ENCODE measurements around the gene NME4. TPM values are rescaled to one million over a fixed set of nuclear protein-coding genes. Genes with fewer than 3 reads are reported as not detected.

Gene NME4
- polyA plus RNA-seq, 4 donors: 13.0 to 77.2 (median 34.9) TPM

- Histone ChIP-seq H3K27me3 (ENCODE audit: control insufficient read depth in 3 of 3, insufficient read depth in 3 of 3, low read length in 3 of 3) (no peaks in the 10 kb centered on the region), H3K27ac (ENCODE audit: low read depth in 1 of 3, low read length in 2 of 3) (no peak overlapping the region), H3K9me3 (ENCODE audit: control insufficient read depth in 2 of 2, insufficient read depth in 1 of 2, low read depth in 1 of 2, low read length in 1 of 2) (no peaks in the 10 kb centered on the region), H3K4me3 (ENCODE audit: low read depth in 1 of 3, low read length in 3 of 3) (no peak overlapping the region), H3K4me1 (ENCODE audit: control insufficient read depth in 3 of 3, insufficient read depth in 2 of 3, low read depth in 1 of 3, low read length in 2 of 3) (peaks cover 0 to 14% (median 0%) of the 10 kb centered on the region in 3 donors), H3K36me3 (ENCODE audit: control insufficient read depth in 3 of 3, insufficient read depth in 2 of 3, low read depth in 1 of 3, low read length in 3 of 3) (peaks cover 12 to 90% (median 27%) of the 10 kb centered on the region in 3 donors)
- 88 to 92% (median 89%) methylated on average over 30 to 31 of the region's 31 CpGs for WGBS, 3 donors
- FAIRE-seq (no peak), DNase-seq (no peak)
Observed at GRCh38 chr16:371515-372301, 25.3 kb upstream of the NME4 start.

DNA sequence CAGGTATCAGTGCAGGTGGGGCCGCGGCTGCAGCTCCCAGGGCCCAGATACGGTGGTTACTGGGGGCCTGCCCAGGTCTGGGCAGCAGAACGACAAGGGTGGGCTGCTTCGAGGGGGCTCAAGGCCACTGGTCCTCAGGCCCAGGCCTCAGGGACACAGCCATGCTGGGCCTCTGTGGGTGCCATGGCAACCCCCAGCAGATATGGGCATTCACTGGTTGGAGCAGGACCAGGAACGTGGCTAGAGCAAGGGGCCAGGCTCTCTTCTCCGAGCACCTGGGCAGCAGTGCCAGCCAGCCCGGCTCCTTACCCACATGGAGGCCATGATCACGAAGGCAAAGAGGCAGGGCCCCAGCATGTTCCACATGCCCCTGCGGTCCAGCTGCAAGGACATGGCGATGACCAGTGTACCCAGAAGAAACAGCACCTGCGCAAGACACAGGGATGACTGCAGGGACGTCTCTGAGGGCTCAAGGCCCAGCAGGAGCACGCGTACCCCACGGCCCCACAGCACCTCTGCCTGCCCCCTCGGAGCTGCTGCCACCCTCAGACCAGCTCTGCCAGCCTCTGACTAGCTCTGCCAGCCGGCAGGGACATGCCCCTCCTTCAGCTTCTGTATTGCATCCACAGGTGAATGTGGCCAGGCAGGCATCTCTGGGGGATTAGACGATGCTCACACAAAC, 24.6 kb upstream of the NME4 start:
- Histone ChIP-seq H3K4me1 (ENCODE audit: control insufficient read depth in 3 of 3, insufficient read depth in 2 of 3, low read depth in 1 of 3, low read length in 2 of 3) (peaks cover 0 to 14% (median 0%) of the 10 kb centered on the region in 3 donors), H3K36me3 (ENCODE audit: control insufficient read depth in 3 of 3, insufficient read depth in 2 of 3, low read depth in 1 of 3, low read length in 3 of 3) (peaks cover 15 to 90% (median 28%) of the 10 kb centered on the region in 3 donors), H3K27ac (ENCODE audit: low read depth in 1 of 3, low read length in 2 of 3) (no peak overlapping the region), H3K27me3 (ENCODE audit: control insufficient read depth in 3 of 3, insufficient read depth in 3 of 3, low read length in 3 of 3) (no peaks in the 10 kb centered on the region), H3K9me3 (ENCODE audit: control insufficient read depth in 2 of 2, insufficient read depth in 1 of 2, low read depth in 1 of 2, low read length in 1 of 2) (no peaks in the 10 kb centered on the region), H3K4me3 (ENCODE audit: low read depth in 1 of 3, low read length in 3 of 3) (no peak overlapping the region)
- DNase-seq: no peak
- 90 to 94% (median 92%) methylated on average over 19 of the region's 19 CpGs for WGBS, 3 donors
- FAIRE-seq: no peak

- H3K27ac ChIP-seq (ENCODE audit: low read depth in 1 of 3, low read length in 2 of 3): no peak overlapping the region
- H3K27me3 ChIP-seq (ENCODE audit: control insufficient read depth in 3 of 3, insufficient read depth in 3 of 3, low read length in 3 of 3): no peaks in the 10 kb centered on the region
- peaks cover 16 to 88% (median 23%) of the 10 kb centered on the region in 3 donors for H3K36me3 ChIP-seq (ENCODE audit: control insufficient read depth in 3 of 3, insufficient read depth in 2 of 3, low read depth in 1 of 3, low read length in 3 of 3)
- FAIRE-seq: no peak
- H3K4me1 ChIP-seq (ENCODE audit: control insufficient read depth in 3 of 3, insufficient read depth in 2 of 3, low read depth in 1 of 3, low read length in 2 of 3): peaks cover 0 to 14% (median 0%) of the 10 kb centered on the region in 3 donors
- WGBS, 3 donors: 82 to 96% (median 87%) methylated on average over 5 of the region's 5 CpGs
- H3K9me3 ChIP-seq (ENCODE audit: control insufficient read depth in 2 of 2, insufficient read depth in 1 of 2, low read depth in 1 of 2, low read length in 1 of 2): no peaks in the 10 kb centered on the region
- no peak overlapping the region for H3K4me3 ChIP-seq (ENCODE audit: low read depth in 1 of 3, low read length in 3 of 3)
- DNase-seq: no peak
Observed at GRCh38 chr16:373020-373598, 23.9 kb upstream of the NME4 start.

DNA sequence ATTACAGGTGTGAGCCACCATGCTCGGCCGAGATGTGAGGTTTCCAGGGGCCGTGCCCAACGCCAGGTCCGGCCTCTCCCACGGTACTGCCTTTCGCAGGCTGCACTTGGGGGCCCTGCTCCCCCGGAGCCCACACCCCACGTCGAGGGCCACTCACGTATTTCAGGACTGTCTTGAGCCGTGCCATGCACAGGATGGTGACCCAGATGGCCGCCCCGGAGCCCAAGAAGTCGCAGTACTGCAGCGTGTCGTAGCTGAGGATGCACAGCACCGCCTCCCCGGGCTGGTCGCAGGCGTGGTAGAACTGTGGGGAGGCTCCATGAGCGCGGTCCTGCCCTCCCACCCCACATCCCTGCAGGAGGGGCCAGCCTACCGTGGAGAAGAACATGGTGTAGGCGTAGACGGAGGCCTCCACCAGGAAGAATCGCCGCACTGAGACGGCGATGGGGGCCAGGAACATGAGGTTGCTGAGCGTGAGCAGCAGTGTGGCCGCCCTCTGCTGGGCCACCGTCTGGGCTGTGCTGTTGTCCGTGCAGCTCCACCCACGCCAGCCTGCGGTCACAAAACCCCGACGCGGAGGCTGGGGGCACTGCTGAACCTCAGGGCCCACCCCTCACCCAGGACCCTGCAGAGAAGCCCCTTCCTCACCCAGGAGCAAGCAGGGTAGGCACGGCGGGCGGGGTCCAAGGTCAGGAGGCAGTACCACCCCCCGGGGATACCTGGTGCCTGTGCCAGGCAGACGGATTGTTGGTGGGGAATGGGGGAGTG, 23.0 kb upstream of the NME4 start:
- DNase-seq (no peak), FAIRE-seq (no peak)
- H3K4me3 ChIP-seq (ENCODE audit: low read depth in 1 of 3, low read length in 3 of 3): no peak overlapping the region
- H3K27ac ChIP-seq (ENCODE audit: low read depth in 1 of 3, low read length in 2 of 3): no peak overlapping the region
- H3K27me3 ChIP-seq (ENCODE audit: control insufficient read depth in 3 of 3, insufficient read depth in 3 of 3, low read length in 3 of 3): no peaks in the 10 kb centered on the region
- 91 to 94% (median 92%) methylated on average over 41 to 44 of the region's 44 CpGs for WGBS, 3 donors
- H3K9me3 ChIP-seq (ENCODE audit: control insufficient read depth in 2 of 2, insufficient read depth in 1 of 2, low read depth in 1 of 2, low read length in 1 of 2): no peaks in the 10 kb centered on the region
- H3K4me1 ChIP-seq (ENCODE audit: control insufficient read depth in 3 of 3, insufficient read depth in 2 of 3, low read depth in 1 of 3, low read length in 2 of 3): peaks cover 0 to 19% (median 0%) of the 10 kb centered on the region in 3 donors
- H3K36me3 ChIP-seq (ENCODE audit: control insufficient read depth in 3 of 3, insufficient read depth in 2 of 3, low read depth in 1 of 3, low read length in 3 of 3): peaks cover 12 to 81% (median 23%) of the 10 kb centered on the region in 3 donors

DNA sequence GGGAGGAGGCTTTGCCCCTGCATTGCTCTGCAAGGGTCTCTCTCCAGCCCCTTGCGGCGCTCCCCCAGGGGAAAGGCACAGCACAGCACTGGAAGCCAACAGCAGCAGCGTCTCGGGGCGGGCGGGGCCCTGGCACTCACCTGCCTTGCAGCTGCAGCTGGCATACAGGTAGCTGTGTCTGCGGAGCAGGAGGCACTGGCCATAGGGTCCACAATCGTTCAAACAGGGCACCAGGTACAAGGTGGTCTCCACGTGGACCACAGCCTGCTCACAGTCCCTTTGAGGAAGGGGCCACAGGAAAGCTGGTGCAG, 22.4 kb upstream of the NME4 start:
- Histone ChIP-seq H3K9me3 (ENCODE audit: control insufficient read depth in 2 of 2, insufficient read depth in 1 of 2, low read depth in 1 of 2, low read length in 1 of 2) (no peaks in the 10 kb centered on the region), H3K27ac (ENCODE audit: low read depth in 1 of 3, low read length in 2 of 3) (no peak overlapping the region), H3K4me3 (ENCODE audit: low read depth in 1 of 3, low read length in 3 of 3) (no peak overlapping the region), H3K4me1 (ENCODE audit: control insufficient read depth in 3 of 3, insufficient read depth in 2 of 3, low read depth in 1 of 3, low read length in 2 of 3) (peaks cover 0 to 19% (median 0%) of the 10 kb centered on the region in 3 donors), H3K36me3 (ENCODE audit: control insufficient read depth in 3 of 3, insufficient read depth in 2 of 3, low read depth in 1 of 3, low read length in 3 of 3) (peaks cover 12 to 76% (median 23%) of the 10 kb centered on the region in 3 donors), H3K27me3 (ENCODE audit: control insufficient read depth in 3 of 3, insufficient read depth in 3 of 3, low read length in 3 of 3) (no peaks in the 10 kb centered on the region)
- WGBS, 3 donors: 57 to 81% (median 57%) methylated on average over 7 to 9 of the region's 9 CpGs
- no peak for FAIRE-seq
- no peak for DNase-seq

GRCh38 chr16:375212-375611, 21.8 kb upstream of the NME4 start:
- H3K36me3 ChIP-seq (ENCODE audit: control insufficient read depth in 3 of 3, insufficient read depth in 2 of 3, low read depth in 1 of 3, low read length in 3 of 3): peaks cover 12 to 79% (median 23%) of the 10 kb centered on the region in 3 donors
- peaks cover 0 to 21% (median 0%) of the 10 kb centered on the region in 3 donors for H3K4me1 ChIP-seq (ENCODE audit: control insufficient read depth in 3 of 3, insufficient read depth in 2 of 3, low read depth in 1 of 3, low read length in 2 of 3)
- no peak overlapping the region for H3K4me3 ChIP-seq (ENCODE audit: low read depth in 1 of 3, low read length in 3 of 3)
- H3K27me3 ChIP-seq (ENCODE audit: control insufficient read depth in 3 of 3, insufficient read depth in 3 of 3, low read length in 3 of 3): no peaks in the 10 kb centered on the region
- no peaks in the 10 kb centered on the region for H3K9me3 ChIP-seq (ENCODE audit: control insufficient read depth in 2 of 2, insufficient read depth in 1 of 2, low read depth in 1 of 2, low read length in 1 of 2)
- no peak for FAIRE-seq
- H3K27ac ChIP-seq (ENCODE audit: low read depth in 1 of 3, low read length in 2 of 3): no peak overlapping the region
- WGBS, 3 donors: 93 to 95% (median 94%) methylated on average over 23 of the region's 23 CpGs
- no peak for DNase-seq

DNA sequence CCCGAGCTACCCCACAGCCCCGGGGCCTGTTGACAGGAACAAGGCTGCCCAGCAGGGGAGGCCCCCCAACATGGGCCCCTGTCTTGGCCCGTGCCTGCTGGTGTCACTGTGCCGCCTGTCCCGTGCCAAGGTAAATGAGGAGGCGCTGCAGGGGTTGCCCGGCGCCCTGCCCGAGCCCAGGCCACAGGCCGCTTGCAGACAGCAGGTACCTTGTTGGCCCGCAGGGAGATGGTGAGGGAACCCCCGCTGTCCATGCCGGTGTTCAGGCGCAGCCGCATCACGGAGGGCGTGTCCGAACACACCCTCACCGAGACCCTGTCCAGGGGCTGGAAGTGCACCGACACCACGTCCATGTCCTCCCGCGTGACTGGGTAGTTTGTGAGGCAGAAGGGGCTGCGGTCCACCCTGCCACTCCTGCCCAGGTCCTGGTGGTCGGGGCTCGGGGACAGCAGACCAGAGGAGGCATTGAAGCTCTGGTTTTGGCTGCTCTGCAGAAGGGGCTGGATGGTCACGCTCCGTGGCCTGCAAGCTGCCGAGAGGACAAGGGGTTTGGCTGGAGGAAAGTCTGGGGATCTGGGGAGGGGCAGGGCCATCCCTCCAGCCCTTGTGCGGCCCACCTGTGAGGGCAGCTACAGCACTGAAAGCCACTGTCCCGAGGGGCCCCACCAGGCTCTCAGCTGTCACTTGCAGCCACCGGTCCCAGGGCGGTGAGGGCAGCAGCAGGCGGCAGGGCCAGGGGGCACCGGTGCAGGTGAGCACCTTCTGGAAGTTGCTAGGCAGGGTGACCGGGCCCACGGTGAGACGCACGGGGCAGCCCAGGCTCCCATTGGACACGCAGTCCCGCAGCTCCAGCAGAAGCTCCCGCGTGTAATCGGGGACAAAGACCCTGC, 20.8 kb upstream of the NME4 start:
- Histone ChIP-seq H3K4me3 (ENCODE audit: low read depth in 1 of 3, low read length in 3 of 3) (no peak overlapping the region), H3K27ac (ENCODE audit: low read depth in 1 of 3, low read length in 2 of 3) (no peak overlapping the region), H3K4me1 (ENCODE audit: control insufficient read depth in 3 of 3, insufficient read depth in 2 of 3, low read depth in 1 of 3, low read length in 2 of 3) (peaks cover 0 to 20% (median 0%) of the 10 kb centered on the region in 3 donors), H3K36me3 (ENCODE audit: control insufficient read depth in 3 of 3, insufficient read depth in 2 of 3, low read depth in 1 of 3, low read length in 3 of 3) (peaks cover 12 to 75% (median 23%) of the 10 kb centered on the region in 3 donors), H3K9me3 (ENCODE audit: control insufficient read depth in 2 of 2, insufficient read depth in 1 of 2, low read depth in 1 of 2, low read length in 1 of 2) (no peaks in the 10 kb centered on the region), H3K27me3 (ENCODE audit: control insufficient read depth in 3 of 3, insufficient read depth in 3 of 3, low read length in 3 of 3) (no peaks in the 10 kb centered on the region)
- no peak for DNase-seq
- no peak for FAIRE-seq
- 94 to 96% (median 94%) methylated on average over 38 to 44 of the region's 44 CpGs for WGBS, 3 donors

Measured in small intestine (tissue), 7 donors.